Prostate gland (tissue), 2 donors: Measurements from ENCODE around the gene NANOG. TPM values are rescaled to one million over a fixed set of nuclear protein-coding genes. Genes with fewer than 3 reads are reported as not detected.
"Not testable (repeated sequence)": the region's sequence is repeated elsewhere in the genome, so short reads cannot be mapped to it uniquely, and the experiment has no call there.

Source experiments
- DNase-seq: peaks from one replicate; pipeline ENCODE4 v3.0.0-alpha.2; 2019; ENCODE audit warnings: low spot score
- H3K27ac ChIP-seq, 2 donors: fragments of 200-600 bp; sonication (generic); 2 replicates each; pipeline ENCODE4 v1.5.1; 2017 to 2019
- H3K27me3 ChIP-seq: fragments of 200-600 bp; sonication (generic); replicated peaks from 2 replicates; pipeline ENCODE4 v1.5.1; 2019; ENCODE audit not compliant: insufficient read depth
- H3K36me3 ChIP-seq, 2 donors: fragments of 200-600 bp; sonication (generic); 1 replicate in 1 of 2; 2 replicates in 1 of 2; pipeline versions ENCODE4 v1.5.1 to v1.8.1; 2017 to 2019
- H3K4me1 ChIP-seq: fragments of 200-600 bp; sonication (generic); replicated peaks from 2 replicates; pipeline ENCODE4 v1.5.1; 2019
- H3K4me3 ChIP-seq, 2 donors: fragments of 200-600 bp; sonication (generic); 2 replicates each; pipeline ENCODE4 v1.5.1; 2017 to 2019
- H3K9me3 ChIP-seq: fragments of 200-600 bp; sonication (generic); 2 replicates; pipeline ENCODE4 v1.5.1; 2017
- POLR2A ChIP-seq: fragments of 450-650 bp; IDR thresholded peaks from one replicate; pipeline ENCODE4 v1.6.1; 2016; ENCODE audit warnings: antibody characterized with exemption, mild to moderate bottlenecking
- POLR2AphosphoS5 ChIP-seq: sonication (generic); formaldehyde crosslinking; IDR thresholded peaks from one replicate; pipeline ENCODE4 v1.6.1; 2017; ENCODE audit warnings: antibody characterized with exemption
- WGBS: methylation state at CpG from one replicate; pipeline ENCODE4 v1.1.5; 2018; 5-methylcytosine and 5-hydroxymethylcytosine counted together
- intact Hi-C: fragments of 100-400 bp; cut with DNase I; formaldehyde crosslinking; loops from one replicate; pipeline ENCODE4 v1.14.2; 2022
- total RNA-seq, 2 donors: library from RNA; depleted of rRNA; stranded (reverse); fragments of >200 nt; gene quantifications; one replicate each; pipeline ENCODE4 v1.1.0, GENCODE V29; 2016
- TF ChIP-seq, protein P1 (sequence below), 4 experiments: fragments of 200-600 bp in 2 of 4; fragments of 450-650 bp in 2 of 4; sonication (generic) in 2 of 4; IDR thresholded peaks; 1 replicate in 3 of 4; 2 replicates in 1 of 4; pipeline ENCODE4 v1.5.1; 2016 to 2019; ENCODE audit warnings: antibody characterized with exemption in 4 of 4, mild to moderate bottlenecking in 2 of 4, moderate library complexity in 2 of 4

The NANOG gene
- total RNA-seq, 2 donors from 2014 or later, result 0.05 to 0.23 TPM

DNA sequence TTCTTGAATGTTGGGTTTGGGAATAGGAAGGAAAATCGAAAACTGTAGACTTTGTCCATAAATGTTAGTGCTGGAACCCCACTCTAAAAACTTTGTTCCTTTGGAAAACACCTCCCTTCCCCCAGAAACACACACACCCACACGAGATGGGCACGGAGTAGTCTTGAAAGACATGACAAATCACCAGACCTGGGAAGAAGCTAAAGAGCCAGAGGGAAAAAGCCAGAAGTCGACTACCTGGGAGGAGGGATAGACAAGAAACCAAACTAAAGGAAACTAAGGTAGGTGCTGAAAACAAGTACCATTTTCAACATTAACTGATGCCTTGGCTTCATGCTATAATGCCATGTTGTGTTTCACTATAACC is 925 bp upstream of the NANOG start:
- WGBS, result 25% methylated on average over 4 of the region's 4 CpGs
- Histone ChIP-seq H3K36me3 (no peaks in the 10 kb centered on the region), H3K27ac (no peak overlapping the region), H3K4me3 (no peak overlapping the region), H3K9me3 (no peaks in the 10 kb centered on the region), H3K4me1 (no peaks in the 10 kb centered on the region), H3K27me3 (no peaks in the 10 kb centered on the region)
- no peak for DNase-seq
- intact Hi-C loops, result no loop called here
- TF ChIP-seq, protein P1, sequence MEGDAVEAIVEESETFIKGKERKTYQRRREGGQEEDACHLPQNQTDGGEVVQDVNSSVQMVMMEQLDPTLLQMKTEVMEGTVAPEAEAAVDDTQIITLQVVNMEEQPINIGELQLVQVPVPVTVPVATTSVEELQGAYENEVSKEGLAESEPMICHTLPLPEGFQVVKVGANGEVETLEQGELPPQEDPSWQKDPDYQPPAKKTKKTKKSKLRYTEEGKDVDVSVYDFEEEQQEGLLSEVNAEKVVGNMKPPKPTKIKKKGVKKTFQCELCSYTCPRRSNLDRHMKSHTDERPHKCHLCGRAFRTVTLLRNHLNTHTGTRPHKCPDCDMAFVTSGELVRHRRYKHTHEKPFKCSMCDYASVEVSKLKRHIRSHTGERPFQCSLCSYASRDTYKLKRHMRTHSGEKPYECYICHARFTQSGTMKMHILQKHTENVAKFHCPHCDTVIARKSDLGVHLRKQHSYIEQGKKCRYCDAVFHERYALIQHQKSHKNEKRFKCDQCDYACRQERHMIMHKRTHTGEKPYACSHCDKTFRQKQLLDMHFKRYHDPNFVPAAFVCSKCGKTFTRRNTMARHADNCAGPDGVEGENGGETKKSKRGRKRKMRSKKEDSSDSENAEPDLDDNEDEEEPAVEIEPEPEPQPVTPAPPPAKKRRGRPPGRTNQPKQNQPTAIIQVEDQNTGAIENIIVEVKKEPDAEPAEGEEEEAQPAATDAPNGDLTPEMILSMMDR (IDR thresholded peaks at IDR 0.05), result no peak
- TF ChIP-seq POLR2A, result no peak
- no peak for TF ChIP-seq POLR2AphosphoS5

DNA sequence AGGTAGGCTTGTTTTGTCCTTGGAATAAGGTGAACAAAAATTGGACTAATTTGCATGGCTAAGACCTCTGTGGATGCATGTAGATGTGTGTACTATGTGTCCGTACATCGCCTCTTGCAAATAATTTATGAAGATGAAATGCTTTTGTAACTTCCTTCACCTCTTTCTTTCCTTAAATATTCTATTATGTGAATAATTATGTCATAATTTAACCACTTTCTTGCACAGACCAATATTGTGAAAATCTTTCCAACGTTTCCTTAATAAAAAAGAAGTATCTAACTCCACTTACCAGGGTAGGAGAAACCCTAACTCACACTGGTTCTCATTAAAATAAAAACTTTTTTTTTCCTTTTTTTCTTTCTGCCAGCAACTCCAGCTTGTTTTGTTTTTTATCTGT is 4.0 kb downstream of the NANOG start:
- intact Hi-C loops, result no loop called here
- Histone ChIP-seq H3K4me1 (no peaks in the 10 kb centered on the region), H3K27ac (no peak overlapping the region), H3K27me3 (no peaks in the 10 kb centered on the region), H3K9me3 (no peaks in the 10 kb centered on the region), H3K36me3 (no peaks in the 10 kb centered on the region), H3K4me3 (no peak overlapping the region)
- WGBS, result 68% methylated on average over 3 of the region's 3 CpGs
- no peak for DNase-seq
- TF ChIP-seq, protein P1 (IDR thresholded peaks at IDR 0.05), result no peak
- TF ChIP-seq POLR2AphosphoS5 (no peak), POLR2A (no peak)

DNA sequence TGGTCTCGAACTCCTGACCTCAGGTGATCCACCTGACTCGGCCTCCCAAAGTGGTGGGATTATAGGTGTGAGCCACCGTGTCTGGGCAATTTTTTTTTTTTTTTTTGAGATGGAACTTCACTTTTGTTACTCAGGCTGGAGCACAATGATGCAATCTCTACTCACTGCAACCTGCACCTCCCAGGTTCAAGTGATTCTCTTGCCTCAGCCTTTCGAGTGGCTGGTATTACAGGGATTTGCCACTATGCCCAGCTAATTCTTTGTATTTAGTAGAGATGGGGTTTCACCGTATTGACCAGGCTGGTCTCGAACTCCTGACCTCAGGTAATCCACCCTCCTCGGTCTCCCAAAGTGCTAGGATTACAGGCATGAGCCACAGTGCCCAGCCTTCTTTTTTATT is 8.1 kb downstream of the NANOG start:
- H3K9me3 ChIP-seq, H3K36me3 ChIP-seq, H3K4me1 ChIP-seq, H3K4me3 ChIP-seq, intact Hi-C loops, H3K27ac ChIP-seq, H3K27me3 ChIP-seq, DNase-seq: not testable (repeated sequence)
- WGBS, result 94% methylated on average over 7 of the region's 7 CpGs

DNA sequence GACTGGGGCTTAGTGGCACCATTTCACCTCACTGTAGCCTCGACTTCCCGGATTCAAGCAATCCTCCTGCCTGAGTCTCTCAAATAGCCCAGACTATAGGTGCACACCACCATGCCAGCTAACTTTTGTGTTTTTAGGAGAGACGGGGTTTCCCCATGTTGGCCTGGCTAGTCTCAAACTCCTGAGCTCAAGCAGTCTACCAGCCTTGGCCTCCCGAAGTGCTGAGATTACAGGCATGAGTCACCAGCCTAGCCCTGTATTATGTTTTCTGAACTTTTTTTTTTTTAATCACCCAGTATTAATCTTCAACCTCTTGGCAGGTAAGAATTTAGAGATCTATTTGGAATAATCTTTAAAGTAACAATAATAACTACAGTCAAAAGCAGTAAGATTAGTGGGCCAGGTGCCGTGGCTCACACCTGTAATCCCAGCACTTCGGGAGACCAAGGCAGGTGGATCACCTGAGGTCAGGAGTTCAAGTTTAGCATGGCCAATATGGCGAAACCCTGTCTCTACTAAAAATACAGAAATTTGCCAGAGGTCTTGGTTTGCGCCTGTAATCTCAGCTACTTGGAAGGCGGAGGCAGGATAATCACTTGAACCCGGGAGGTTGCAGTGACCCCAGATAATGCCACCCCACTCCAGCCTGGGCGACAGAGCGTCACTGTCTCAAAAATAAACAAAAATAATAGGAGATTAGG is 8.6 kb downstream of the NANOG start:
- TF ChIP-seq, protein P1 (IDR thresholded peaks at IDR 0.05), result no peak
- TF ChIP-seq POLR2AphosphoS5 (no peak), POLR2A (no peak)
- intact Hi-C loops, result no loop called here

DNA sequence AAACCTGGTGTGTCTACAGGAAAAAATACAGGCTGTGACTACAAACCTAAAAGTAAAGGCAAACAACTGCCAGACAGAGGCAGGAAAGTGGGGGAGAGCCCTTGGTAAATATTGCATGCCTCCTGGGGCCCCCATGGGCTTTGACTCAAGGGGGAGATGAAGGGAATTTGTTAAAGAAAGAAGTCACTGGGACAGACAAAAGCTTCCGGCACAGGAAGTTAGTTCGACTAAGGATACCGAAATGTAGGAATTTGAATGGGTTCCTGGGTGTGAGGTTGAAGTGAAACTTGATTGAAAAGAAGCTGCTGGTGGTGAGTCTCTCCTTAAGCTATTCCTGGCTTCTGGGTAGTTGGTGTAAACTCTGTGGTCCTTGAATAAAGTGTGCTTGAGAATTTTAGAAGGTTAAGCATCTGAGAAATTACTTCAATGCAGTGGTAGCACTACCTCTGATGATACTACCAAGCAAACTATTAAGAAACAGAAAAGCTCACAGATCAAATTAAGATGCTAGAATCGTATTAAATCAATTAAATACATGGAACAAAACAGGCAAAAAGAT is 9.6 kb downstream of the NANOG start:
- 42% methylated on average over 2 of the region's 4 CpGs for WGBS
- H3K4me1 ChIP-seq, H3K27me3 ChIP-seq, intact Hi-C loops, H3K27ac ChIP-seq, H3K36me3 ChIP-seq, H3K9me3 ChIP-seq, H3K4me3 ChIP-seq, DNase-seq: not testable (repeated sequence)

More for the DNA sequence above, 8.6 kb downstream of the NANOG start:
- Histone ChIP-seq H3K36me3 (no peaks in the 10 kb centered on the region), H3K27ac (no peak overlapping the region), H3K4me1 (no peaks in the 10 kb centered on the region), H3K9me3 (no peaks in the 10 kb centered on the region), H3K4me3 (no peak overlapping the region), H3K27me3 (no peaks in the 10 kb centered on the region)
- WGBS, result 82% methylated on average over 12 of the region's 12 CpGs
- DNase-seq, result no peak

DNA sequence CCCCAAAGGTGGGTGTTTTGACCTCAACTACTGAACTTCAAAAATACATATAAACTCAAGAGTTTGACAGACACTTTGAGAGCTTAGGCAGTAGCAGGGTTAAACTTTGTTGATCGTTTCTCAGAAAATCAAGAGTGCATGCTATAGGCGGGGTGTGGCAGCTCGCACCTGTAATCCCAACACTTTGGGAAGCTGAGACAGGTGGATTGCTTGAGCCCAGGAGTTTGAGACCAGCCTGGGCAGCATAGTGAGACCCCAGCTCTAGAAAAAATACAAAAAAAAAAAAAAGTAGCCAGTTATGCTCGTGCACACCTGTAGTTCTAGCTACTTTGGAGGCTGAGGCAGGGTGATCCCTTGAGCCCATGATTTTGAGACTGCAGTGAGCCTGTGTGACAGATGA is 12.3 kb downstream of the NANOG start:
- H3K4me1 ChIP-seq, result no peaks in the 10 kb centered on the region
- no peaks in the 10 kb centered on the region for H3K27me3 ChIP-seq
- intact Hi-C loops, result no loop called here
- no peak overlapping the region for H3K27ac ChIP-seq
- no peaks in the 10 kb centered on the region for H3K36me3 ChIP-seq
- no peak for DNase-seq
- TF ChIP-seq POLR2A, result no peak
- TF ChIP-seq, protein P1 (IDR thresholded peaks at IDR 0.05), result no peak
- no peak for TF ChIP-seq POLR2AphosphoS5
- no peak overlapping the region for H3K4me3 ChIP-seq
- WGBS, result 52% methylated on average over 4 of the region's 4 CpGs
- H3K9me3 ChIP-seq, result no peaks in the 10 kb centered on the region

DNA sequence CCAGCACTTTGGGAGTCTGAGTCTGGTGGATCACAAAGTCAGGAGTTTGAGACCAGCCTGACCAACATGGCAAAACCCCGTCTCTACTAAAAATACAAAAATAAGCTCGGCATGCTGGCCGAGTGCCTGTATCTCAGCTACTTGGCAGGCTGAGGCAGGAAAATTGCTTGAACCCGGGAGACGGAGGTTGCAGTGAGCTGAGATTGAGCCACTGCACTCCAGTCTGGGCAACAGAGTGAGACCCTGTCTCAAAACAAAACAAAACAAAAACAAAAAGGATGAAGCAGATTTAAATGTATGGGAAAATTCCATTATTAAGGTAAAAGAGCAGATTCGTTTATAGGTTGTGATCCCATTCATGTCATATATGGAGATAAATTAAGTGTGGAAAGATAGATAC is 17.1 kb downstream of the NANOG start:
- H3K9me3 ChIP-seq, intact Hi-C loops, H3K27ac ChIP-seq, H3K4me1 ChIP-seq, DNase-seq, H3K27me3 ChIP-seq, H3K4me3 ChIP-seq, H3K36me3 ChIP-seq: not testable (repeated sequence)
- WGBS, result 61% methylated on average over 6 of the region's 6 CpGs
